GM23248 (cell line): ENCODE data around the gene CSF2. TPM values are rescaled to one million over a fixed set of nuclear protein-coding genes. Genes with fewer than 3 reads are reported as not detected.

Experiments
- DNase-seq: peaks from one replicate; pipeline ENCODE4 v3.0.0-alpha.2; 2015
- H2AFZ ChIP-seq: fragments of 200-600 bp; sonication (generic); 2 replicates; pipeline ENCODE4 v1.6.1; 2016; ENCODE audit warnings: antibody characterized with exemption
- H3F3A ChIP-seq: fragments of 200-600 bp; sonication (generic); 2 replicates; pipeline ENCODE4 v1.6.1; 2016; ENCODE audit warnings: mild to moderate bottlenecking, antibody characterized with exemption, mixed run types; ENCODE audit not compliant: insufficient read depth
- H3K27ac ChIP-seq: fragments of 200-600 bp; sonication (generic); 2 replicates; pipeline ENCODE4 v1.5.1; 2016; ENCODE audit warnings: mild to moderate bottlenecking
- H3K27me3 ChIP-seq: fragments of 200-600 bp; sonication (generic); replicated peaks from 2 replicates; pipeline ENCODE4 v1.6.1; 2016; ENCODE audit warnings: mild to moderate bottlenecking; ENCODE audit not compliant: insufficient read depth
- H3K36me3 ChIP-seq: fragments of 200-600 bp; sonication (generic); 2 replicates; pipeline ENCODE4 v1.6.1; 2016; ENCODE audit warnings: low read depth, mild to moderate bottlenecking
- H3K4me1 ChIP-seq: fragments of 200-600 bp; sonication (generic); 2 replicates; pipeline ENCODE4 v1.6.1; 2016; ENCODE audit warnings: mild to moderate bottlenecking; ENCODE audit not compliant: insufficient read depth
- H3K4me2 ChIP-seq: fragments of 200-600 bp; sonication (generic); one replicate; pipeline ENCODE4 v1.6.1; 2016; ENCODE audit warnings: mild to moderate bottlenecking; ENCODE audit not compliant: unreplicated experiment
- H3K4me3 ChIP-seq: fragments of 200-600 bp; sonication (generic); 2 replicates; pipeline ENCODE4 v1.5.1; 2016; ENCODE audit warnings: mild to moderate bottlenecking
- H3K79me2 ChIP-seq: fragments of 200-600 bp; sonication (generic); 2 replicates; pipeline ENCODE4 v1.6.1; 2016; ENCODE audit warnings: mild to moderate bottlenecking; ENCODE audit not compliant: insufficient read depth
- H3K9ac ChIP-seq: fragments of 200-600 bp; sonication (generic); 2 replicates; pipeline ENCODE4 v1.6.1; 2016; ENCODE audit warnings: mild to moderate bottlenecking
- H3K9me2 ChIP-seq: fragments of 200-600 bp; sonication (generic); 2 replicates; pipeline ENCODE4 v1.6.1; 2016; ENCODE audit warnings: mixed run types, mild to moderate bottlenecking, moderate library complexity; ENCODE audit not compliant: insufficient read depth
- H3K9me3 ChIP-seq: fragments of 200-600 bp; sonication (generic); one replicate; pipeline ENCODE4 v1.6.1; 2017; ENCODE audit warnings: low read depth
- H4K20me1 ChIP-seq: fragments of 200-600 bp; sonication (generic); 2 replicates; pipeline ENCODE4 v1.6.0; 2016; ENCODE audit not compliant: insufficient read depth
- EZH2 ChIP-seq: fragments of 200-600 bp; sonication (generic); IDR thresholded peaks from 2 replicates; pipeline ENCODE4 v1.6.1; 2018; ENCODE audit warnings: antibody characterized with exemption, mild to moderate bottlenecking; ENCODE audit not compliant: insufficient read depth, poor library complexity, severe bottlenecking
- EZH2phosphoT487 ChIP-seq: fragments of 200-600 bp; sonication (generic); IDR thresholded peaks from 2 replicates; pipeline ENCODE4 v1.6.1; 2018; ENCODE audit warnings: antibody characterized with exemption, moderate library complexity, mild to moderate bottlenecking, low read depth; ENCODE audit not compliant: insufficient read depth
- WGBS, 2 experiments: methylation state at CpG; one replicate each; pipeline ENCODE4 v1.1.6; 2015 to 2017; ENCODE audit warnings: low lambda C conversion rate in 2 of 2, low coverage in 1 of 2; ENCODE audit errors: missing lambda C conversion rate in 2 of 2; 5-methylcytosine and 5-hydroxymethylcytosine counted together
- in situ Hi-C: fragments of 300-500 bp; cut with MboI; formaldehyde crosslinking; loops from 2 replicates; pipeline ENCODE4 v1.15.0; 2020
- polyA plus RNA-seq: library from polyadenylated mRNA; unstranded; fragments of >200 nt; fragmentation: Nextera tagmentation; extraction: Ambion mirVana; gene quantifications from 2 replicates; pipeline ENCODE4 v1.2.1, GENCODE V29; 2016
- total RNA-seq: library from RNA; depleted of rRNA; stranded (reverse); fragments of >200 nt; shearing (Covaris generic); gene quantifications from 2 replicates; pipeline ENCODE4 v1.2.3, GENCODE V29; 2014

The CSF2 gene
- total and polyA plus RNA-seq, 2 experiments from 2014 or later: not detected

- Histone ChIP-seq H3K9me3 (no peaks in the 10 kb centered on the region), H3K79me2 (no peaks in the 10 kb centered on the region), H3K9ac (no peak overlapping the region), H3F3A (no peaks in the 10 kb centered on the region), H3K36me3 (no peaks in the 10 kb centered on the region), H3K27me3 (peaks cover 14% of the 10 kb centered on the region; the same call in 1 of the 2 replicates), H2AFZ (no peak overlapping the region), H4K20me1 (no peaks in the 10 kb centered on the region), H3K27ac (no peak overlapping the region), H3K4me3 (no peak overlapping the region), H3K4me2 (no peak overlapping the region), H3K9me2 (no peaks in the 10 kb centered on the region), H3K4me1 (no peaks in the 10 kb centered on the region)
- no peak for TF ChIP-seq EZH2phosphoT487
- no peak for TF ChIP-seq EZH2
- in situ Hi-C loops: no loop called here
- DNase-seq: no peak
Measured at GRCh38 chr5:132032196-132032595, 41.4 kb upstream of the CSF2 start.

DNA sequence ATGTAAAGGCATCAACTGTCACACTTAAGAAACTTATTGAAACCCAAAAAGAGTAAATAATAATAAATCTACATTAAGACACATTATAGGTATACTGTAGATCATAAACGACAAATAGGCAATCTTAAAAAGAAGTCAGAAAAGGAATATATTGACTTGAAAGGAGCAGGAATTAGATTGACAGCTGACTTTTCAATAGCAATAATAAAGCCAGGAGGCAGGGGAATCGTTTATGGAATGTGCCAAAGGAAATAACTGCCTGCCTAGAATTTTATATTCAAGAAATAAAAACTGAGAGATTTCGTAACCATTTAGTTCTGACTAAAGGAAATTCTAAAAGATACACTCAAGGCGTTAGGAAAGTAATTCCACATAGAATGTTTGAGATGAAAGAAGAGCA lies 40.5 kb upstream of the CSF2 start:
- Histone ChIP-seq H4K20me1 (no peaks in the 10 kb centered on the region), H3K36me3 (no peaks in the 10 kb centered on the region), H2AFZ (no peak overlapping the region), H3K79me2 (no peaks in the 10 kb centered on the region), H3K4me2 (no peak overlapping the region), H3K4me1 (no peaks in the 10 kb centered on the region), H3F3A (no peaks in the 10 kb centered on the region), H3K9ac (no peak overlapping the region), H3K4me3 (no peak overlapping the region), H3K27me3 (peaks cover 20% of the 10 kb centered on the region; the same call in 1 of the 2 replicates), H3K9me3 (no peaks in the 10 kb centered on the region), H3K27ac (no peak overlapping the region), H3K9me2 (no peaks in the 10 kb centered on the region)
- in situ Hi-C loops: no loop called here
- no peak for DNase-seq
- TF ChIP-seq EZH2: no peak
- TF ChIP-seq EZH2phosphoT487: no peak
- 46% methylated on average over 4 of the region's 4 CpGs for WGBS, 2 experiments

DNA sequence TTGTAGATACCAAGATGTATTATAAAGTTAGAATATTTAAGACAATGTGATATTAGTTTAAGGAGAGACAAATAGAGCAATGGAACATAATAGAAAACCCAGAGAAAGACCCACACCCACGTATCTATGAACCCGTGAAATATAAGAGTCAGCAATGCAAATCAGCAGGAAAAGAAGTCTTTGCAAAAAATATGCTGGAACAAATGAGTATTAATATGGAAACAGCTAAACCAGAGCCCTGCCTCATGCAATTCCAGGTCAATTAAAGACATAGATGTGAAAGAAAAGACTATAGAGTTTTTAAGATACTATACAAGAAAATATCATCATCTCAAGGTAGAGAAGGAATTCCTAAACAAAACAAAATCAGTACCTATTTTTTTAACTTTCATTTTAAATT lies 36.2 kb upstream of the CSF2 start:
- WGBS, 2 experiments: 16 to 18% methylated on average over 2 of the region's 2 CpGs
- H3F3A ChIP-seq: no peaks in the 10 kb centered on the region
- H3K9me2 ChIP-seq: no peaks in the 10 kb centered on the region
- no peak overlapping the region for H3K27ac ChIP-seq
- no peaks in the 10 kb centered on the region for H3K36me3 ChIP-seq
- in situ Hi-C loops: no loop called here
- peaks cover 40% of the 10 kb centered on the region for H3K27me3 ChIP-seq
- no peak for TF ChIP-seq EZH2phosphoT487
- no peak for TF ChIP-seq EZH2
- H3K4me3 ChIP-seq: no peak overlapping the region
- no peak overlapping the region for H2AFZ ChIP-seq
- DNase-seq: no peak
- H3K4me1 ChIP-seq: no peaks in the 10 kb centered on the region
- H3K79me2 ChIP-seq: no peaks in the 10 kb centered on the region
- H3K4me2 ChIP-seq: no peak overlapping the region
- H4K20me1 ChIP-seq: no peaks in the 10 kb centered on the region
- no peaks in the 10 kb centered on the region for H3K9me3 ChIP-seq
- H3K9ac ChIP-seq: no peak overlapping the region

DNA sequence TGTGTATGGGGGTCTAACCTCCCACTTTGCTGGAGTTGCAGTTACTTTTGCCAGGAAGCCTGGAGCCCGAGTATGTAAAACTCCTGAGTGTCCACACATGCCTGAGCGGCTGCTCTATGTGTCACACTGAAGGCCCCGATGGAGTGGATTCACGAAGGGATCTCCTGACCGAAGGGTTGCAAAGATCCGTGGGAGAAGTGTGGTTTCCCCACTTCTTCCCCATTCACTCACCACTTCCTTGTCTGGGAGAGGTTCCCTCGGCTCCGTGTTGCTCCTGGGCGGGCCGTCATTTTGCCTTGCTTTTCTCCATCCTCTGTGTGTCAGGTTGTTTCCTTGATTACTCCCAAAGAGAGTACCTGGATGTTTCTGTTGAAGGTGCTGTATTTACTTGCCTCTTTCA lies 29.4 kb upstream of the CSF2 start:
- Histone ChIP-seq H3K27ac (no peak overlapping the region), H3K4me1 (no peaks in the 10 kb centered on the region), H3F3A (no peaks in the 10 kb centered on the region), H3K9me3 (no peaks in the 10 kb centered on the region), H2AFZ (no peak overlapping the region), H3K9ac (no peak overlapping the region), H3K4me3 (no peak overlapping the region), H4K20me1 (no peaks in the 10 kb centered on the region), H3K79me2 (no peaks in the 10 kb centered on the region), H3K4me2 (no peak overlapping the region), H3K36me3 (no peaks in the 10 kb centered on the region), H3K27me3 (peaks cover 28% of the 10 kb centered on the region), H3K9me2 (no peaks in the 10 kb centered on the region)
- no peak for DNase-seq
- WGBS, 2 experiments: 76 to 77% methylated on average over 10 of the region's 10 CpGs
- TF ChIP-seq EZH2 (no peak), EZH2phosphoT487 (no peak)
- in situ Hi-C loops: no loop called here

DNA sequence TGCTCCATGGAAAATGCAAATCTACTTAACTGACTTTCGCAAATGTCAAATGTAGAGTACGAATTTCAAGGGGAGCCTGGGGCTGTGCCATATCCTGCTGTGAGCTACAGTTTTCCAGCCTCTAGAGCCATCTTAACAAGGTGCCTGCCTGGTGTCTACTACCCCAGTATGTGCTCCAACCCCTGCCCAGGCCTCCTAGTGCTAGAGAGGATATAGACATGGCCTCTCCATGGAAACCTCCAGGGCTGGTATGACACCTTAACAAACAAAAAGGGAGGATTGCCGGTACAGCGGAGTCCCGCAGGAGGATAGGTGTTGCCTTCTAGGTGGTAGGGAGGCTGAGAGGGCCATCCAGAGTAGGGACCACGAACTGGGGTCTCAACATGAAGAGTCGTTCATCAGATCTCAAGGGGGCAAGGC lies 26.7 kb upstream of the CSF2 start:
- no peaks in the 10 kb centered on the region for H3K9me3 ChIP-seq
- no peak overlapping the region for H3K9ac ChIP-seq
- TF ChIP-seq EZH2phosphoT487: no peak
- TF ChIP-seq EZH2: no peak
- H3K4me3 ChIP-seq: no peak overlapping the region
- no peaks in the 10 kb centered on the region for H3K4me1 ChIP-seq
- no peak overlapping the region for H3K4me2 ChIP-seq
- no peak overlapping the region for H2AFZ ChIP-seq
- in situ Hi-C loops: no loop called here
- 57% methylated on average over 7 of the region's 7 CpGs for WGBS, 2 experiments
- no peaks in the 10 kb centered on the region for H3F3A ChIP-seq
- H3K36me3 ChIP-seq: no peaks in the 10 kb centered on the region
- peaks cover 11% of the 10 kb centered on the region for H3K27me3 ChIP-seq
- no peaks in the 10 kb centered on the region for H3K79me2 ChIP-seq
- H4K20me1 ChIP-seq: no peaks in the 10 kb centered on the region
- no peak for DNase-seq
- H3K27ac ChIP-seq: no peak overlapping the region
- H3K9me2 ChIP-seq: no peaks in the 10 kb centered on the region
